Measurements from ENCODE around the gene TPGS2.
"Not testable (repeated sequence)": the region's sequence is repeated elsewhere in the genome, so short reads cannot be mapped to it uniquely, and the experiment has no call there.

The TPGS2 gene

DNA sequence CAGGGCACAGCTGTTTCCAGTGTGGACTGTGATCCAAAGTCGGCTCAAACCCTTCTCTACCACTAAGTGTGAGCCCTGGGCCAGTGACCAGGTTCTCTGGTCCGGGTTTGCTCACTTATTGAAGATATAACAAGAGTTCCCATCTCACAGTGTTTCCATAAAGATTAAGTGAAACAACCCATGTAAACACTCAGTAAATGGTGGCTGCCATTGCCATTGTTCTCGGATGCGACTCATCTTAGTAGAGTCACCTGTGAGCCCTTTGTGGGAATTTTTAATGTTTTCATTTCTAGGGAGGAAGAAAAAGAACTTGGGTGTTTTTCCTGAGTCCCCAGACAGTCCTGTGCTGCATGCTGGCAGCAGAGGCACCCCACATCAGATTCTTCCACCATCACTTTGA lies 53.4 kb downstream of the TPGS2 start:
- DNase-seq (ENCODE audit: low read depth), result no peak

DNA sequence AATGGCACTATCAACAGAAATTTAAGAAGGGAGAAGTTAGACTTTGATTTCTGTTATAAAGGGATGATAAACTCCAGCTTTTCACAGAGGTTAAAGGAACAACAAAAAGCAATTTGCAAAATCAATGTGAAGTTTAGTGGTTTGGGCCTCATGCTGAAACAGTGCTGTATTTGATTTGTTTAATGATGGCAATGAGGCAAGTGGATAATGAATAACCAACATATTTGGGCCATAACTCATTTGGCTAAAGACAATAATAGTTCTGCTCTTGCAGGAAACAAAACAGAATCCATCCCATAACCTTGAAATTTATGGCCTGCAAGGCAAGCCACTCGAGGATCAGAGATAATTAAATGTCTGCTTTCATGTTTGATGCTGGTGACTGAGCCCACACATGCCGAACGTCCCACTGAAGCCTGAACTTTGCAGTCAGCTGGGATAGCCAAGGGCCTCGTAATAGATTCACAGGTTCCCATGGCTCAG lies 56.5 kb downstream of the TPGS2 start:
- no peak for DNase-seq (ENCODE audit: low read depth)

DNA sequence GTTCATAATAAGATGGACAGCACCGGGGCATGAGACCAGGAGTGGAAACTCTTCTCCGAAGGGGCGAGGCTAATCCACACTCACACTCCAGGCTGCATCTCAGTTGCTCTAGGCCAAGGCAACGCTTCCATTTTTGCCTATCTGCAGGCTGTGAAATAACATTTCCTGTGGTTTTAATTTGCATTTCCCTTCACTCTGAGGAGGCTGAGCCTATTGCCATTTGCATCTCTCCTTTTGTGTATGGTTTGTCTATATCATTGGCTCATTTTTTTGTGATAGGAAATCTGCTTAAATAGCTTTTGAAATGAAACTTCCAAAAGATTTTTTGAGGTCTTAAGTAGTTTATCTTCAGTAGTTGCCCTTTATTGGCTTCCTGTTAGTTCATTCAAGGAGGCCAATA lies 57.6 kb downstream of the TPGS2 start:
- no peak for DNase-seq (ENCODE audit: low read depth)

DNA sequence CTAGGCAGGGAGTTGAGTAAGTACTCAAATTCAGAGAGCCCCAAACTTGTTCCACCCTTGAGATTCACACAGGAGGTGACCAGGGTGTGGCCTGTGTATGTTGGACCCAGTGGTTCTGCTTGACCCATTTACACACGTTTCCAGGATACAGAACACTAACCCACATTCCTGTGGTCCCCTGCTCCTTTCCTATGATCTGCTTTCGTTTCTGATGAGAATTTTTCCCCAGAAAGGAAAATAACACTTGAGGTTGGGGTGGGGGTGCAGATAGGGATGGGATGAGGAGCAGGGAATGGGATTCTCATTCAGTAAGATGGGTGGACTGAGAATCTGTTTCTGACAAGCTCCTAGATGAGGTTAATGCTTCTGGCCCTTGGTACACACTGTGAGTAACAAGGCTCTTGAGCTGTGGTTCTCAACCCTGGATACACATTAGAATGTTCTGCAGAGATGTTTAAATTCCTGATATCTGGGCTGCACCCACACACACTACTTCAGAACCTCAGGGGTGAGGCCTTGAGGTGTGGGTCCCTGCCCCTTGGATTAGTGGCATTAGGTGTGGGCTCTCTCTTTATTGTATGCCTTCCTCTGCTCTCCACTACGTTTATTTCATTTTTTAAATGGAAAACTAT lies 58.4 kb downstream of the TPGS2 start:
- no peak for DNase-seq (ENCODE audit: low read depth)

DNA sequence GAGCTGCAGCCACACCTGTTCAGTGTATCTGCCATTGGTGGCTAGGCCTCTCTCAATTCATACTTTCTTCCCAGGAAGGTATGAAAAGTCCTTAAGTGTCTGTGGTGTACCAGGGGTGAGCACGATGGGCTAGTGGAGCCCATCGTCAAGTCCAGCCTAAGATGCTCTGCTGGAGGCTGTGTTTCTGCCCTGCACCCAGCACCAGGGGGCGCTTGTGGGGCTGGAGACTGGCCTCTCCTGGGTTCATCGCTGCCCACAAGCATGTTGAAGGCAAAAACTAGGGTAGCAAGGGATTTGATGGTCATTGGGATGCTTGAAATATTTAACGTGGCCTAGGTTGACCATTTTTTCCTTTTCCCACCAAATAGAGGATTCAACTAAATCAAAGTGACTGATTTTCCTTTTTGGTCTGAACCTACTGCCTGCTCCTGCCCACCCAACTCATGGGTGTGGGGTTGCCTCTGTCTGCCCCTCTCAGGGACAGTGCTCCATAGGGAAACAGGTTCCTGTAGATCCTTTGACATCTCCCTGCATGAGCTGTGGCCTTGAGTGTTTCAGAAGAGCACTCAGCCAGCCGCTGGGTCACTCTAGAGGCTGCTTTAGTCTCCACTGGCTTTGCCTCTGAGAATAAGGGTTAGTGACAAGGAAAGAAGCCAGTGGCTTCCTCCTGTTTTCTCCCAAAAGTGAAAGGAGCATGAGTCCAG lies 59.0 kb downstream of the TPGS2 start:
- no peak for DNase-seq (ENCODE audit: low read depth)

DNA sequence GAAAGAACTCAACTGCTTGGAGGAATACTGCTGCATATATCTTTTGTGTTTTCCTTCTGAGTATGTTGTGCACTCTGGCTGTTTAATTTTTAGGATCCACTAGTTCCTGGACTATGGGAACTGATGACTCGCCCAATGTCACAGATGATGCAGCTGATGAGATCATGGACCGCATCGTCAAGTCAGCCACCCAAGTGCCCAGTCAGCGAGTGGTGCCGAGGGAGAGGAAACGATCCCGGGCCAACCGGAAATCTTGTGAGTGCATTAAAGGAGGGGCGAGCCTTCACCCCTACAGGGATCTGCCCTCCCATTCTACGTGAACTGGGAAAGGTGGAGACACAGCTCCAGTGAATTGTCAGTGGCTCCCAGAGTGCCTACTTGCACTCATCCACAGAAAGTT lies 59.6 kb downstream of the TPGS2 start:
- DNase-seq (ENCODE audit: low read depth), result no peak

- no peak for DNase-seq (ENCODE audit: low read depth)
Measured at GRCh38 chr18:36766836-36767235, 62.0 kb downstream of the TPGS2 start.

- DNase-seq (ENCODE audit: low read depth), result not testable (repeated sequence)
Measured at GRCh38 chr18:36762965-36763364, 65.8 kb downstream of the TPGS2 start.

DNA sequence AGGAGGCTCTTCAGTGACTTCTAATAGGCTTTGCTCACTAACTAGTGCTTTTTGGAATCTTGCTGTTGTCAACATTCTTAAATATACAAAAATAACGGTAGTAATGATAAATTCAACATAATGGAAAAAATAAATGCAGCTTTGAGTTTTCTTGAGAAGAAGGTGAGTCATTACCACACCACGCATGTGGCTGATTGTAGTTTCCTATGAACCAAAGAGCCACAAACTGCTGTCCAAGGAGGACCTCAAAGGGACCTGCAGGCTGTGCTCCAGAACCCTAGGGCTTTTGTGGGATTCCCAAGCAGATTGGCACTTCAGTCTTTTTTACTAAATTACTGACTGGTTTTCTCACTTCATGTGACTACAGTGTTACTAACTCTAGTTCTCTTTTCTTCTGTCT lies 66.7 kb downstream of the TPGS2 start:
- DNase-seq (ENCODE audit: low read depth), result no peak

GRCh38 chr18:36761186-36761698 lies 67.6 kb downstream of the TPGS2 start:
- DNase-seq (ENCODE audit: low read depth), result no peak

- no peak for DNase-seq (ENCODE audit: low read depth)
Measured at GRCh38 chr18:36760598-36760997, 68.2 kb downstream of the TPGS2 start.

DNA sequence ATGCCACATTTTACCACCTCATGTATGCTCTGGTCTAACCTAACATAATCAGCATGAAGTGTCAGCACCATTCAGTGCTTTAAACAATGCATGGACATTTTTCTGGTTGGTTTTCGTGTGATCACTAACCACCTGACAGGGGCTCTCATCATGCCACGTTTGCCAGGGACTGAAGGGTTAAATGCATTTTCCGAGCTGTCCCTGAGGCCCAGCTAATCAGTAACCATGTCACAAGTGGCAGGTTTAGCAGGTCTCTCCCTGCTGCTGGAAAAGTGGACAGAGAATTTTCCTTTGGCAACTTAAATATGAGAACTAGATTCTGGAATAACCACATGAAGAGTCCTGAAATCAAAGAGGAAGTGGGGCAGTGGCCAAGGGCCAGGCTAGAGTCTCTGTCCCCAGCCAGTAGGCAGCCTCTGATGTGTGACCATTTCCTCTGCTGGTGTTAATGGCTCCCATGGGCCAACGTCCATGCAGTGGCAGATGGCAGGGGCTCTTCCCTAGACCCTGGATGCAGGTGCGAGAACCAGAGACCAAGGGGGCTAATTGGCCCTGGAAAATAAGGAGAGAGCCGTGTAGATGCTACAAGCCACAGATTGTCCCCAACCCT lies 69.5 kb downstream of the TPGS2 start:
- DNase-seq (ENCODE audit: low read depth), result no peak

DNA sequence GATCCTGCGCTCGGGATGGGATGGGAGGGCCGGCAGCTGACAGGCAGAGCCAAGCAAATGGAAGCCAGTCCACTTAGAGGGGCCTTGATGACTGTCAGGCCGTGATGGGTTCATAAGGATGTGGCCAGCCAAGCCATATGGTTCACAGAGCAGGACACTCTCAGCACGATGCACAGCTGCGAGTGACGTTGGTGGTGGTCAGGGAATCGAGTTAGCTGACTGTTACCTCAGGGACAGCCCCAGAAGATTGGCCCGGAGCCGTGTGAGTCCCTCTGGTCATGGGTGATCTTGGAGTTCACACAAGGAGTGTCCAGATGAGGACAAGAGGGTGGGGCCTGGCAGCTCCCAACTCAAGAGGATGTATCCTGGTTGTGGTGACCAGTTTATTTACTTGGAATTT lies 70.2 kb downstream of the TPGS2 start:
- DNase-seq (ENCODE audit: low read depth), result no peak

DNA sequence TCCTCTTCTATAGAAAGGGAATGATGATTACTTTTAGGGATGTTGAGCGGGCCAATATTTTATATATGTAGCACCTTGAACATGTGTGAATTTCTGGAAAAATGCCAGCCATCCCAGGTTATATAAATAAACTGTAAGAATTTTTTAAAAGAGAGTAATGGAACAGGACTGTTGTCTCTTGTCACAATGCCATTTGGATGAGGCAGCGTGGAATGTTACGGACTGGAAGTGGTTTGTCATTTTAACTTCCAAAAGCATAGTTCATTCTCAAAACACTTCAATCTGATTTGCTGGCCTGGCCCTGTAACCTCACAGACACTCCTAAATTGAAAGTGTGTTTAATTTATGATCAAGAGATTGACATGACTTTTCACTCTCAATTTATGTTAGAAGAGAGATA lies 70.8 kb downstream of the TPGS2 start:
- DNase-seq (ENCODE audit: low read depth), result no peak

DNA sequence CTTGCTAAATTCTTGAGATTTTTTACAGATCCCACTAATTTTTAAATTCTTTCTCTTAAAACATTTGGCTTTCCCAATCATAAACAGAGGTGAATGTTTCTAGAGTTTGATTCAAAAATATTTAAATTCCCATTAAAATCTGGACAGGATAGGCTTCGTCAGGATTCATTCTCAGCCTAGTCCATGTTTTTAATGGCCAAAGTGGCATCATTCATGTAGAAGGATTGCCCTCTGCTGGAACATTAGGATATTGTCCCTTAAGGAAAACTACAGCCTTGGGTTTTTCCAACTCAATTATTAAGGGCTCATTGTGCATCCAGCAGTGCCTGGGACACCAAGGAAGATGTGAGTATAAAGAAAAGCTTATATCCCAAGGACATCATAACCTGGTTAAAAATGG lies 71.7 kb downstream of the TPGS2 start:
- DNase-seq (ENCODE audit: low read depth), result no peak

DNA sequence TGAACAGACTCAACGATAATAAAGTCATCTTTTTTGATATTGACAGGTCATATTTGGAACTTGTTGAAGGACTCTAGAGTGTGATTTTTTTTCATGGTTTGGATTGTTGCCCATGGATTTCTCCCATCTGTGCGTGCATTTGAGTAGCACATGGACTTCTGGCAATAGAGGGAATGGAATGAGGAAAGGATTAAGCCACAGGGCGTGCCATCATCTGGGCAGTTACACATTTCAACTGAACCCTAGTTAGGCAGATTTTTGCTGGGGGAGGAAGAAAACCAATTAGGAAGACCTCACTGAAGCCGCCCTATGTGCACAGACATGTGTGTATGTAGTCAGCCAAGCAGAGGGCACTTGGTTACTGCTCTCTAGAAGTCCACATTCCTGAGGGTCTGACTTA lies 72.6 kb downstream of the TPGS2 start:
- no peak for DNase-seq (ENCODE audit: low read depth)

GRCh38 chr18:36752929-36753865 lies 75.6 kb downstream of the TPGS2 start:
- DNase-seq (ENCODE audit: low read depth), result no peak

- no peak for DNase-seq (ENCODE audit: low read depth)
Measured at GRCh38 chr18:36745219-36745975, 83.4 kb downstream of the TPGS2 start.

GRCh38 chr18:36744261-36744876 lies 84.4 kb downstream of the TPGS2 start:
- no peak for DNase-seq (ENCODE audit: low read depth)
